KMS-11 (cell line): ENCODE data around the gene MOSMO.
"Not testable (repeated sequence)": the region's sequence is repeated elsewhere in the genome, so short reads cannot be mapped to it uniquely, and the experiment has no call there.

Source experiments
- H2AFZ ChIP-seq: fragments of 200-600 bp; sonication (generic); 2 replicates; pipeline ENCODE4 v1.6.1; 2016; ENCODE audit warnings: antibody characterized with exemption, mixed run types, low read depth
- H3K27ac ChIP-seq: fragments of 200-600 bp; sonication (generic); 2 replicates; pipeline ENCODE4 v1.6.1; 2016; ENCODE audit warnings: mild to moderate bottlenecking, mixed run types
- H3K27me3 ChIP-seq: fragments of 200-600 bp; sonication (generic); 2 replicates; pipeline ENCODE4 v1.6.1; 2017; ENCODE audit warnings: mild to moderate bottlenecking, low read depth, mixed run types, moderate library complexity; ENCODE audit not compliant: insufficient read depth
- H3K36me3 ChIP-seq: fragments of 200-600 bp; sonication (generic); 2 replicates; pipeline ENCODE4 v1.6.1; 2017; ENCODE audit warnings: mild to moderate bottlenecking, mixed run types; ENCODE audit not compliant: insufficient read depth
- H3K4me1 ChIP-seq: fragments of 200-600 bp; sonication (generic); 2 replicates; pipeline ENCODE4 v1.6.1; 2016; ENCODE audit warnings: mild to moderate bottlenecking, low read depth, mixed run types; ENCODE audit not compliant: poor library complexity, severe bottlenecking
- H3K4me2 ChIP-seq: fragments of 200-600 bp; sonication (generic); 2 replicates; pipeline ENCODE4 v1.7.0; 2016; ENCODE audit warnings: mild to moderate bottlenecking, mixed run types
- H3K4me3 ChIP-seq: fragments of 200-600 bp; sonication (generic); IDR thresholded peaks from 2 replicates; pipeline ENCODE4 v1.6.1; 2017; ENCODE audit warnings: low read depth, low read length, mixed read lengths; ENCODE audit not compliant: insufficient read depth
- H3K79me2 ChIP-seq: fragments of 200-600 bp; sonication (generic); 2 replicates; pipeline ENCODE4 v1.6.1; 2016; ENCODE audit warnings: low read depth, mixed run types; ENCODE audit not compliant: insufficient read depth
- H3K9ac ChIP-seq: fragments of 200-600 bp; sonication (generic); 2 replicates; pipeline ENCODE4 v1.6.1; 2016; ENCODE audit warnings: mild to moderate bottlenecking, mixed run types
- H4K20me1 ChIP-seq: fragments of 200-600 bp; sonication (generic); 2 replicates; pipeline ENCODE4 v1.6.1; 2016; ENCODE audit warnings: mild to moderate bottlenecking, mixed run types; ENCODE audit not compliant: insufficient read depth
- CTCF ChIP-seq: fragments of 200-600 bp; sonication (generic); conservative IDR thresholded peaks from 2 replicates; pipeline ENCODE4 v1.6.1; 2017; ENCODE audit warnings: low read depth, mild to moderate bottlenecking, antibody characterized with exemption, low read length, moderate library complexity, mixed read lengths

The MOSMO gene

GRCh38 chr16:22001591-22001990, 6.3 kb upstream of the MOSMO start:
- no peak overlapping the region for H3K4me3 ChIP-seq
- H3K4me2 ChIP-seq = peak overlapping the region; percentile 89
- peaks cover 9% of the 10 kb centered on the region for H3K4me1 ChIP-seq
- H2AFZ ChIP-seq = peak overlapping the region; percentile 87
- TF ChIP-seq CTCF = no peak
- H3K27me3 ChIP-seq = no peaks in the 10 kb centered on the region
- no peaks in the 10 kb centered on the region for H3K79me2 ChIP-seq
- no peaks in the 10 kb centered on the region for H4K20me1 ChIP-seq
- H3K36me3 ChIP-seq = no peaks in the 10 kb centered on the region
- H3K27ac ChIP-seq = no peak overlapping the region
- H3K9ac ChIP-seq = no peak overlapping the region

GRCh38 chr16:22002047-22002446, 5.9 kb upstream of the MOSMO start:
- H3K9ac ChIP-seq, H3K36me3 ChIP-seq, H3K4me3 ChIP-seq, H3K4me2 ChIP-seq, H4K20me1 ChIP-seq, H3K27me3 ChIP-seq, H3K27ac ChIP-seq, H2AFZ ChIP-seq, H3K79me2 ChIP-seq: not testable (repeated sequence)
- H3K4me1 ChIP-seq = peaks cover 13% of the 10 kb centered on the region

GRCh38 chr16:22003195-22003594, 4.7 kb upstream of the MOSMO start:
- Histone ChIP-seq H3K27ac (no peak overlapping the region), H3K4me3 (no peak overlapping the region), H3K9ac (no peak overlapping the region), H3K4me1 (peaks cover 16% of the 10 kb centered on the region), H3K79me2 (no peaks in the 10 kb centered on the region), H3K36me3 (no peaks in the 10 kb centered on the region), H2AFZ (no peak overlapping the region), H3K4me2 (no peak overlapping the region), H4K20me1 (no peaks in the 10 kb centered on the region), H3K27me3 (no peaks in the 10 kb centered on the region)
- TF ChIP-seq CTCF = no peak

- Histone ChIP-seq H3K9ac (no peak overlapping the region), H3K79me2 (peaks cover 11% of the 10 kb centered on the region; the same call in 1 of the 2 replicates), H2AFZ (no peak overlapping the region), H3K36me3 (no peaks in the 10 kb centered on the region), H3K4me2 (no peak overlapping the region), H3K27ac (no peak overlapping the region), H4K20me1 (no peaks in the 10 kb centered on the region), H3K4me3 (no peak overlapping the region), H3K27me3 (no peaks in the 10 kb centered on the region), H3K4me1 (peaks cover 24% of the 10 kb centered on the region)
- no peak for TF ChIP-seq CTCF
These were observed 3.6 kb upstream of the MOSMO start for GRCh38 chr16:22004341-22004740.

- Histone ChIP-seq H3K36me3 (no peaks in the 10 kb centered on the region), H3K4me3 (no peak overlapping the region), H4K20me1 (no peaks in the 10 kb centered on the region), H3K4me2 (no peak overlapping the region), H2AFZ (no peak overlapping the region), H3K9ac (no peak overlapping the region), H3K27me3 (no peaks in the 10 kb centered on the region), H3K4me1 (peaks cover 22% of the 10 kb centered on the region), H3K27ac (no peak overlapping the region), H3K79me2 (peaks cover 21% of the 10 kb centered on the region; the same call in 1 of the 2 replicates)
- TF ChIP-seq CTCF = no peak
These were observed 2.2 kb upstream of the MOSMO start for GRCh38 chr16:22005746-22006145.
